K562 (cell line): ENCODE measurements around the gene FGFRL1. TPM values are rescaled to one million over a fixed set of nuclear protein-coding genes. Genes with fewer than 3 reads are reported as not detected.

Experiments
- ATAC-seq: fragments of 200-7000 bp; cut with Tn5 transposase; 3 replicates; pipeline ENCODE4 v1.9.1; 2020; ENCODE audit warnings: moderate library complexity
- BruUV-seq: library from RNA; stranded (reverse); fragments of 400-500 nt; replicated peaks from 2 replicates; lab custom pipeline; 2021; lab: Mats Ljungman, UMichigan
- CTCF ChIA-PET: fragments of 300-600 bp; formaldehyde crosslinking; extraction: SDS; loops from one replicate; lab custom pipeline; 2021; ENCODE audit warnings: low intra/inter-chr PET ratio; lab: Yijun Ruan, JAX
- POLR2A ChIA-PET: fragments of 300-600, 350-650 bp; sonication (Branson Sonifier 250); formaldehyde crosslinking; extraction: SDS; loops from one replicate; lab custom pipeline; 2021; ENCODE audit warnings: antibody characterized with exemption, inconsistent platforms; lab: Yijun Ruan, JAX
- DNase-seq, 4 experiments: peaks; one replicate each; pipeline versions ENCODE4 v3.0.0 to v3.0.0-alpha.2; 2011 to 2018; ENCODE audit warnings: low spot score in 3 of 4, mixed read lengths in 3 of 4; ENCODE audit errors: extremely low read depth in 1 of 4
- FAIRE-seq: peaks from 2 replicates; lab custom pipeline; 2011; peaks lifted over from hg19 to GRCh38; lab: Jason Lieb, UNC
- H2AFZ ChIP-seq: 2 replicates; pipeline ENCODE4 v1.6.0; 2011; ENCODE audit warnings: low read depth, low read length, control low read depth, inconsistent platforms
- H3K27ac ChIP-seq: fragments of 200-600 bp; 3 replicates; pipeline ENCODE4 v1.8.0; 2011; ENCODE audit warnings: low read depth, mild to moderate bottlenecking, control low read depth, inconsistent platforms, low read length, moderate library complexity, mixed read lengths; ENCODE audit errors: extremely low read depth
- H3K27me3 ChIP-seq, 2 experiments: fragments of 300-600 bp in 1 of 2; 2 replicates in 1 of 2; 3 replicates in 1 of 2; pipeline versions ENCODE4 v1.6.0 to v1.8.0; 2011; ENCODE audit warnings: inconsistent platforms in 2 of 2, low read length in 2 of 2, mild to moderate bottlenecking in 1 of 2, mixed read lengths in 1 of 2, moderate library complexity in 1 of 2; ENCODE audit not compliant: control insufficient read depth in 2 of 2, insufficient read depth in 2 of 2
- H3K36me3 ChIP-seq: fragments of 300-600 bp; 3 replicates; pipeline ENCODE4 v1.8.0; 2011; ENCODE audit warnings: mild to moderate bottlenecking, low read length, inconsistent platforms; ENCODE audit not compliant: control insufficient read depth, insufficient read depth
- H3K4me1 ChIP-seq, 2 experiments: fragments of 200-600 bp in 1 of 2; replicated peaks in 1 of 2; 2 replicates in 1 of 2; 3 replicates in 1 of 2; pipeline versions ENCODE4 v1.5.1 to v1.8.0; 2011; ENCODE audit warnings: inconsistent platforms in 2 of 2, low read length in 2 of 2, mild to moderate bottlenecking in 1 of 2, mixed read lengths in 1 of 2, moderate library complexity in 1 of 2; ENCODE audit not compliant: control insufficient read depth in 2 of 2, insufficient read depth in 2 of 2
- H3K4me2 ChIP-seq: 2 replicates; pipeline ENCODE4 v1.6.1; 2011; ENCODE audit warnings: low read length, control low read depth, inconsistent platforms, mixed read lengths; ENCODE audit not compliant: insufficient read depth
- H3K4me3 ChIP-seq: fragments of 200-600 bp; sonication (generic), shearing (Covaris generic); 2 replicates; pipeline ENCODE4 v1.5.1; 2016; ENCODE audit warnings: control low read depth, inconsistent platforms
- H3K79me2 ChIP-seq: fragments of 200-600 bp; 3 replicates; pipeline ENCODE4 v1.8.0; 2011; ENCODE audit warnings: low read length, inconsistent platforms; ENCODE audit not compliant: control insufficient read depth, insufficient read depth
- H3K9ac ChIP-seq, 2 experiments: 2 replicates each; pipeline versions ENCODE4 v1.6.0 to v1.6.1; 2011; ENCODE audit warnings: low read depth in 2 of 2, low read length in 2 of 2, control low read depth in 1 of 2, inconsistent platforms in 1 of 2, mild to moderate bottlenecking in 1 of 2, mixed read lengths in 1 of 2; ENCODE audit not compliant: insufficient read depth in 1 of 2
- H3K9me1 ChIP-seq: one replicate; pipeline ENCODE4 v1.6.0; 2011; ENCODE audit warnings: inconsistent platforms, mild to moderate bottlenecking, low read length, moderate library complexity; ENCODE audit not compliant: control insufficient read depth, insufficient read depth
- H3K9me3 ChIP-seq: replicated peaks from 2 replicates; pipeline ENCODE4 v1.5.1; 2011; ENCODE audit warnings: low read depth, low read length, inconsistent platforms; ENCODE audit not compliant: control insufficient read depth, insufficient read depth
- H4K20me1 ChIP-seq: replicated peaks from 2 replicates; pipeline ENCODE4 v1.6.1; 2011; ENCODE audit warnings: low read length, inconsistent platforms, mixed read lengths; ENCODE audit not compliant: control insufficient read depth, insufficient read depth
- EGR1 ChIP-seq: fragments of 450-650 bp; conservative IDR thresholded peaks from 2 replicates; pipeline ENCODE4 v1.6.1; 2017; ENCODE audit warnings: mild to moderate bottlenecking
- FOXA3 ChIP-seq, 2 experiments: fragments of 450-650 bp in 1 of 2; sonication (generic) in 1 of 2; formaldehyde crosslinking; IDR thresholded peaks in 1 of 2; conservative IDR thresholded peaks in 1 of 2; 2 replicates each; pipeline versions ENCODE4 v1.4.0 to v1.8.0; 2020 to 2022; ENCODE audit warnings: mild to moderate bottlenecking in 2 of 2, missing genetic modification reagents in 1 of 2
- HDAC1 ChIP-seq, 2 experiments: fragments of 450-650 bp; IDR thresholded peaks; 2 replicates each; pipeline ENCODE4 v1.6.1; 2016 to 2017; ENCODE audit warnings: inconsistent platforms in 1 of 2, mild to moderate bottlenecking in 1 of 2, moderate library complexity in 1 of 2
- MLLT1 ChIP-seq, 2 experiments: fragments of 450-650 bp; IDR thresholded peaks; 2 replicates each; pipeline ENCODE4 v1.6.1; 2016
- MYNN ChIP-seq, 2 experiments: sonication (generic); formaldehyde crosslinking in 1 of 2; IDR thresholded peaks; 2 replicates each; pipeline versions ENCODE4 v1.5.0 to v1.6.1; 2016 to 2020; ENCODE audit warnings: antibody characterized with exemption in 1 of 2, missing genetic modification reagents in 1 of 2
- TRIM24 ChIP-seq, 2 experiments: fragments of 450-650 bp; IDR thresholded peaks; 2 replicates each; pipeline ENCODE4 v1.6.1; 2016
- ZBTB43 ChIP-seq: sonication (generic); formaldehyde crosslinking; IDR thresholded peaks from 2 replicates; pipeline ENCODE4 v1.8.0; 2023; ENCODE audit warnings: mild to moderate bottlenecking, missing genetic modification reagents
- ZNF395 ChIP-seq: fragments of 200-800 bp; sonication (Bioruptor generic); IDR thresholded peaks from 2 replicates; pipeline ENCODE4 v1.6.1; 2017; ENCODE audit warnings: missing genetic modification characterization, missing compliant biosample characterization
- ZNF444 ChIP-seq: fragments of 250-450 bp; sonication (Bioruptor Pico); IDR thresholded peaks from 2 replicates; pipeline ENCODE4 v1.4.0; 2020; ENCODE audit warnings: mild to moderate bottlenecking, moderate library complexity
- ZNF740 ChIP-seq, 3 experiments: fragments of 200-800 bp in 1 of 3; sonication (Bioruptor generic) in 1 of 3; sonication (generic) in 1 of 3; formaldehyde crosslinking in 1 of 3; IDR thresholded peaks; 2 replicates each; pipeline versions ENCODE4 v1.6.1 to v1.8.0; 2016 to 2022; ENCODE audit warnings: mild to moderate bottlenecking in 2 of 3, missing compliant biosample characterization in 2 of 3, missing genetic modification characterization in 2 of 3, missing genetic modification reagents in 1 of 3
- WGBS: fragments of 100-300 bp; shearing (Covaris generic); methylation state at CpG from one replicate; pipeline ENCODE4 v1.1.6; 2016; ENCODE audit warnings: low coverage, mixed read lengths; ENCODE audit not compliant: insufficient coverage; ENCODE audit errors: missing lambda C conversion rate; 5-methylcytosine and 5-hydroxymethylcytosine counted together
- in situ Hi-C: fragments of 300-500 bp; cut with MboI; formaldehyde crosslinking; loops from 4 replicates; pipeline ENCODE4 v1.15.0; 2018; ENCODE audit warnings: inconsistent platforms, mixed read lengths
- intact Hi-C: fragments of 100-400 bp; cut with micrococcal nuclease; formaldehyde crosslinking; loops from 2 replicates; pipeline ENCODE4 v1.14.2; 2022
- polyA plus RNA-seq, 8 experiments: library from polyadenylated mRNA; depleted of rRNA in 4 of 8; stranded (reverse) in 5 of 8; unstranded in 3 of 8; fragments of >200 nt; fragmentation: Nextera tagmentation in 2 of 8; fragmentation: Illumina TruSeq in 1 of 8; extraction: Ambion mirVana in 2 of 8; extraction: Trizol in 1 of 8; gene quantifications; 2 replicates each; pipeline versions ENCODE4 v1.2.1 to v1.2.3, GENCODE V29; 2011 to 2014; ENCODE audit warnings: inconsistent platforms in 1 of 8, missing spikeins in 1 of 8
- total RNA-seq, 7 experiments: library from RNA; depleted of rRNA in 6 of 7; stranded (reverse); fragments of >200 nt in 6 of 7; fragmentation: Illumina TruSeq in 2 of 7; extraction: Trizol in 2 of 7; gene quantifications; 2 replicates each; pipeline versions ENCODE4 v1.2.1 to v1.2.3, GENCODE V29; 2011 to 2021; ENCODE audit warnings: low replicate concordance in 1 of 7

FGFRL1 gene
- total and polyA plus RNA-seq, 9 of the 15 experiments (the other 6 are each of a cell fraction or from before 2014, with no cell fraction given) = 0.34 to 49.9 (median 14.6) TPM

- Histone ChIP-seq H3K4me1 (peaks cover 50 to 83% of the 10 kb centered on the region in 2 experiments), H3K27me3 (peaks cover 0 to 4% of the 10 kb centered on the region in 2 experiments; a peak in 2 of 5 replicates), H3K4me2 (no peak overlapping the region), H3K79me2 (no peaks in the 10 kb centered on the region), H2AFZ (no peak overlapping the region), H3K9me3 (no peaks in the 10 kb centered on the region), H3K27ac (peak overlapping the region; percentile 68; the same call in 2 of the 3 replicates), H3K9ac (peak overlapping the region in 1 of 2 experiments; percentile 90; a peak in 1 of 4 replicates), H3K4me3 (no peak overlapping the region), H4K20me1 (no peaks in the 10 kb centered on the region), H3K9me1 (no peaks in the 10 kb centered on the region), H3K36me3 (no peaks in the 10 kb centered on the region)
- in situ Hi-C loops = no loop called here
- TF ChIP-seq MLLT1 (IDR thresholded peaks at IDR 0.05) (peak in 1 of 2 experiments; percentile 88; a peak in 2 of 4 replicates), ZNF740 (CRISPR knock-in tag; IDR thresholded peaks at IDR 0.05) (peak; percentile 63; the same call in 1 of the 2 replicates), ZNF740 (tag; IDR thresholded peaks at IDR 0.05) (no peak), TRIM24 (IDR thresholded peaks at IDR 0.05) (peak; percentile 21 to 82; a peak in 3 of 4 replicates), MYNN (IDR thresholded peaks at IDR 0.05) (peak; percentile 62), MYNN (CRISPR knock-in tag; IDR thresholded peaks at IDR 0.05) (no peak), FOXA3 (CRISPR knock-in tag; conservative IDR thresholded peaks at IDR 0.05 in 1 of 2, IDR thresholded peaks at IDR 0.05 in 1 of 2) (no peak), ZBTB43 (CRISPR knock-in tag) (peak; percentile 92; the same call in 1 of the 2 replicates), HDAC1 (IDR thresholded peaks at IDR 0.05) (peak in 1 of 2 experiments; percentile 45; a peak in 1 of 4 replicates), EGR1 (peak; percentile 98), ZNF444 (CRISPR knock-in tag) (no peak), ZNF395 (0 out of 2 replicates have a peak, but pooled peaks have one; percentile 28)
- 60% methylated on average over 1 of the region's 17 CpGs for WGBS
- CTCF ChIA-PET = no interaction called here
- POLR2A ChIA-PET = no interaction called here
- DNase-seq = no peak
- ATAC-seq = no peak
- peak; percentile 15 for FAIRE-seq
- no TSS peak for BruUV-seq
- intact Hi-C loops = loop anchor here (10.0 kb wide), 1 partner anchor 48 kb away; the partner anchor contains the start of gene SLC26A1
Observed at GRCh38 chr4:1042352-1043055, 31.1 kb downstream of the FGFRL1 start.
